Measurements from ENCODE around the gene CACNA1I.

CACNA1I gene

DNA sequence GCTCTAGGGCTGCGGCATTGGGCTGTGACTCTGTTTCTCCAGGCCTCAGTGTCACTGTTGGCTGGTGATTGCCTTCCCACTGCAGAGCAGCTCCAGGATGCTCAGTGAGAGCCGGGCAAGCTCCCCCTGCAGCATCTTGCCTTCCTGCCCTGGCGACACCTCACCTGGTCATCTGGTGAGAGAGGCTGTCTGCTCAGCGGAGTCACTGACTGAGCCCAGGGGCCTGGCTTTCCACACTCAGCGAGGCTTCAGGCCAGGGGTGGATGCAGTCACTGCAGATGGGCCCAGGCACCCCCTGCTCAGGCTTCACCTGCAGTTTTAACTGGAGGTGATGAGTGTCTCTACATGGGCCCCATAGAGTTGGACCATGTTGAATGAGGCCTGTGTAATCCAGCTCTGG is 136.8 kb downstream of the CACNA1I start:
- DNase-seq (ENCODE audit: extremely low spot score, insufficient read length, low read depth) (no peak), FAIRE-seq (no peak)

DNA sequence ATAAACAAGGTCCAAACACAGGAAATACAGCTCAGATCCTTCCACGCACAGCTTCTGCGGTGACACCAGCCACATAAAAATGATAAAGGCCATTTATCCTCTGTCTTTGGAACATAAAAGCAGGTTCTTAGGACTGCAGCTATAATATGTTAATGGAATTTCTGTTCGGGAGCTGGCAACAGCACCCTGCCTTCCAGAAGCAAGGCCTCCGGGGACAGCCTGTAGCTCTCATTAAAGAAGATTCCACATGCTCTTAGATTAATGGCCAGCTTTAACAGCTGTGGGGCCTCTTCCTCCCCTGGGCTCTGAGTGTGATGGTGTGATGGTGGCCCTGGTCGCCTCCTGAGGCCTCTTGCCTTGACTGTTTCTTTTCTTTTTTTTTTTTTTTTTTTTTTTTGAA is 137.3 kb downstream of the CACNA1I start:
- DNase-seq (ENCODE audit: extremely low spot score, insufficient read length, low read depth) (no peak), FAIRE-seq (no peak)

DNA sequence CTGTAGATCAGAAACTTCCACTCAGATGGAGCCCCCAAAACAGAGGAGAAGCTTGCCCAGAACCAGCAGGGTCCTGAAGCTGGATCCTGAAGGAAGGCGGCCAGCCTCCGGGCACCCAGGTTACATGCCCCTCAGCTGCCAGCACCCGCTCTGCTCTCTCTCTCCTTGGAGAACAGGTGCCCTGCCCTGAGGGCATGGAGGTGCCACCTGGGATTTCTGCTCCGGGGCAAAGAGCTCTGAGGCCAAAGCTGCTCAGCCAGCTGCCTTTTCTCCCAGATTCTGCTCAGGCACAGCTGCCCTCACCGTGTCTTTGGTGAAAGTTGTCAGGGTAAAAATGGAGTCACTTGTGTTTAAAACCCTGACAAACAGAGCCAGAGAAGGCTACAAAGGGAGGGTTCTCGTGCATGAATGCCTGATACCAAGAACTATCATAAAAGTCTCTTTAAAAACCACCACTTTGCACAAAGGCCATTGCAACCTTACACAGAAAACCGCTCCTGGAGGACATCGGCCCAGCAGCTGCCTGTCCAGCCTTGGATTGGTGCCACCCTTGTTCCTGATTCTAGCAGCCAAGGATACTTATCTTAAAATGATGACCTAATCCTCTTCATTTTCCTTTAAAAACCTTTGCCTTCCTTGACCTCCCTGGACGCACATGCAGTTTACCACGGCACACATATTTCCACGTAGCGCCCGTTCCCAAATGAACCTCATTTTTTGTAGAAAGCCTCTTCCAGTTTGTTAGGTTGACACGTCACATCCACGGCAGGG is 140.0 kb downstream of the CACNA1I start:
- no peak for DNase-seq (ENCODE audit: extremely low spot score, insufficient read length, low read depth)
- no peak for FAIRE-seq

DNA sequence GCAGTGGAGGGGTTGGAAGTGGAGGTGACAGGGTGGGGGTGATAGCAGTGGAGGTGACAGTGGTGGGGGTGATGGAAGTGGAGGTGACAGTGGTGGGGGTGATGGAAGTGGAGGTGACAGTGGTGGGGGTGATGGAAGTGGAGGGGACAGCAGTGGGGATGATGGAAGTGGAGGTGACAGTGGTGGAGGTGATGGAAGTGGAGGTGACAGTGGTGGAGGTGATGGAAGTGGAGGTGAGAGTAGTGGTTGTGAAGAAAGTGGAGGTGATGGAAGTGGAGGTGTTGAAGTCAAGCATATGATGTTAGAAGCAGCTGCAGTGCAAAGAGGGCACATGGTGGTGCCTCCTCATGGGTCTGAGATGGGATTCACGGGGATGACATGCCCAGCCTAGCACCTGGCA is 141.5 kb downstream of the CACNA1I start:
- DNase-seq (ENCODE audit: extremely low spot score, insufficient read length, low read depth) = no peak
- FAIRE-seq = no peak

DNA sequence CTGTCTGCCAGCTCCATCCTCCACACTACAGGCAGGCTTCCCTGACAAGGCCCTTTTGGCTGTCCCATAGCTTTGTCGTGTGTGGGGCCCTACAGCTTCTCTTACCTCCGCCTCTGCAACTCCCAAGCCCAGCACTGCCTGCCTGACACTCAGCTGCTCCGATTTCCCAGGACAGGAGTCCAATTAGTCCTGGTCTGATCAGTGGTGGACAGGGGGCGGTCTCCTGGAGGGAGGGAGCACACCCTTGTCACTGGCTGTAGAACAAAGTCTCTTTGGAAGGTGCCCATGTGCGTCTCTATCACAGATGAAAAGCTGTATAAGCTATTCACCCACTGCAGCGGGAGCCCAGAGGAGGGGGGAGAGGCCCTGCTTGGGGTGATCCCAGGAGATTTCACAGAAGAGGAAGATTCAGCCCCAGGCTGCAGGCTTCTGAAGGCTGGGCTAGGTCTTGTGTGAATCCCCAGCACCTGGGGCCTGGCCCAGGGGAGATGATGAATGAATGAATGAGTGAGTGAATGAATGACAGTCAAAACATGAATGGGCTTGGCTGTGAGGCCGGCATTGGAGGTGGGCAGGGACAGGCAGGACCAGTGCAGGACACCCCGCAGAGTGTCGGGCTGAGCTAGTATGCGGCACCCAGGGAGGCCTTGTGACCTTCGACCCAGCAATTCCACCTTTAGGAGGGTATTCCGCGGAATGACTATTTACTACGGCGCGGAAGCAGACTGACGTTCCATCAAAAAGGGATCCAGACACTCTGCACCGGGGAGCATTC is 142.4 kb downstream of the CACNA1I start:
- DNase-seq (ENCODE audit: extremely low spot score, insufficient read length, low read depth) (no peak), FAIRE-seq (no peak)

DNA sequence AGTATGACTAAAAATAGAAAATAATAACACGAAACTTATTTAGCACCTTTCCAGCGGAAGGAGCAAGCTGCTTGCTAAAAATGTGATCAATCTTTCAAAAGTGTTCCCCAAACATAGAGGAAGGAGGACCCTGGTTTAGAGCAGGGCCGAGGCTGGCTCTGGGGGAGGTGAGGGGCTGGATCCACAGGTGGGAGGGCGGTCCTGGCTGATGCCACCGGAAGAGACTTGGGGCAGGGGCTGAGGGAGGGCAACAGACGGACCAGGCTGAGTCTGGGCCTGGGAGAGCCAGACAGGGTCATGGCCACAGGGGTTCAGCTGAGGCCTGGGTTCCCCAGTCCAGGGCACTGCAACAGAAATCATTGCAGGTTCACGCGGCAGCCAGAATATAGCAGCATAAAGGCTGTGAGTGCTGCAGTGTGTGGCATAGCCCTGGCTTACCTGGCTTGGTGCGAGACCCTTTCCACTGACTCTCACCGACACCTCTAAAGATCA is 143.3 kb downstream of the CACNA1I start:
- no peak for DNase-seq (ENCODE audit: extremely low spot score, insufficient read length, low read depth)
- FAIRE-seq = no peak

DNA sequence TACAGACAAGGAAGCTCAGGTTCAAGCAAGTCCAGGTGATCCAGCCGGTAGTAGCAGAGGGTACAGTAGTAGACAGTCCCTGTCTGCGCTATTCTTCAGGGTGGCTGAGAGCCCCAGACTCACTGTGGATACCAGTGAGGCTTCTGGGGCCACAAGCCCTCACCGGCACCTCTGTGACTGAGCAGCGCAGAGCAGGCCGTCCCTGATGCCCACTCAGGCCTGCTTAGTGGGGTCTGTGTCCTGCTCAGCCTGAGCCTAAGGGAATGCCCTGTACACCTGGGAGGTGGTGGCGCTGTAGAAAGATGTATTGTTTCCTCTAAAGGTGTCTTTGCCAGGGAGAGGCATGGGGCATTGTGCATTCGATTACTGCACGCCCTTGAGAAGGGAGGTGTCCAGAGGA is 143.8 kb downstream of the CACNA1I start:
- no peak for FAIRE-seq
- DNase-seq (ENCODE audit: extremely low spot score, insufficient read length, low read depth) = no peak

DNA sequence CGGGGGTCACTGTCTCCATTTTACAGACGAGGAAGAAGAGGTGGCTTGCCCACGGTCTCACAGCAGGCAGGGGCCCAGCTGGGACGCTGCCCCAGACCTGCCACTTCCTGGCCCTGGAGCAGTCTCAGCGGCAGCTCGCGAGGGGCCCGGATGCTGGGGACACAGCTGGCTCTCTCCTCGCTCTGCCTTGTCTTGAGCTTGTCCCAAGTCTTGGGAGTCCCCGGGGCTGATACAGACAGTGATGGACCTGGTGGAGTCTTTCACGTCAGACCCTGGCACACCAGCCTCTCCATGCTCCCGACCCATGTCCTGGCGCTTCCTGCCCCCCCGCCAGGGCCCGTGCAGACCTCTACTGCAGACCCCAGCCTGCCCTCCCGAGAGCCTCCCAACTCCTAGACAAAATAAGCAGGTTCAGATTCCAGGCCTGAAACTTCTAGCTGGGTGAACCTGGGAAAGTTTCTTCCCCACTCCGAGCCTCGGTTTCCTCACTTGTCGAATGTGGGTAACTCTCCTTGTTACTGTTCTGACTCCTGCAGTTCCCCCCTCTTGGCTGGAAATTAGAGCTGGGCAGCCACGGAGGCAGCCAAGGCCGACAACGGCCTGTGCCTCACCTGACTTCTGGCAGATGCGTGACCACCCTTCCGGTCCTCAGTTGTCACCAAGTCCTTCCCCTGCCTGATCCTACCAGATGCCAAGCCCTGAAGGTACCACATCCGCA is 145.4 kb downstream of the CACNA1I start:
- DNase-seq (ENCODE audit: extremely low spot score, insufficient read length, low read depth) (no peak), FAIRE-seq (no peak)

DNA sequence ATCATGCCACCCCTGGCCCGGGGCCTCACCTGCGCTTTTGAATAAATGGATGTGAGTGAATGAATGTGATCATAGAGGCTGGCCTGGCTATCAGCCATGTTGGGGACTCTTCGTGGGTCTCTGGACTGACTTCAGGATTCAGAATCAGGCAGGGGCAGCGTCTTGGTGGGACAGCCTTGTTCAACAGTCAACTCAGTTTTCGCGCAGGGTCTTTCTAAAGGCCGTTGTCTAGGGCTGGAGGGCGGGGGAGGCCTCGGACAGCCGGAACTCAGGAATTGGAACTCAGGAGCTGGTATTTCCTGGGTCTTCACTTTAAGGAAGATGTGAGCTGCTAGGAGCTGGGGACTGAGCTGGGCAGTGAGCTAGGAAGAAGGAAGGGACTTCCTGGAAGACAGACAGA is 146.0 kb downstream of the CACNA1I start:
- DNase-seq (ENCODE audit: extremely low spot score, insufficient read length, low read depth) (no peak), FAIRE-seq (no peak)

DNA sequence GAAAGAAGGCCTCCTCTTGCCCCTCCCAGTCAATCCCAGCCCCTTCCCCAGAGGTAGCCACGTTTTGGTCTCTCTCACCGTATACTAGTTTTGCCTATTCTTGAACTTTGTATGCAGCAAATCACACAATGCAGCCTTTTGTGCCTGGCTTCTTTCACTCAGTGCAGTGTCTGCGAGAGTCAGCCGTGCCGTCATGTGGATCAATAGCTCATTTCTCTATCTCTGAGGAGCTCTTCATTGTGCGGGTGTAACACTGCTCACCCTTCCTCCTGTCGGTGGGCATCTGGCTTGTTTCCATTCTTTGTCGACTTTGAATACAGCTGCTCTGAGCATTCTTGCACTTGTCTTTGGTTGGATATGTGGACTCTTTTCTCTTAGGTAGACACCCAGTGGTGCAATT is 146.5 kb downstream of the CACNA1I start:
- FAIRE-seq = no peak
- no peak for DNase-seq (ENCODE audit: extremely low spot score, insufficient read length, low read depth)

DNA sequence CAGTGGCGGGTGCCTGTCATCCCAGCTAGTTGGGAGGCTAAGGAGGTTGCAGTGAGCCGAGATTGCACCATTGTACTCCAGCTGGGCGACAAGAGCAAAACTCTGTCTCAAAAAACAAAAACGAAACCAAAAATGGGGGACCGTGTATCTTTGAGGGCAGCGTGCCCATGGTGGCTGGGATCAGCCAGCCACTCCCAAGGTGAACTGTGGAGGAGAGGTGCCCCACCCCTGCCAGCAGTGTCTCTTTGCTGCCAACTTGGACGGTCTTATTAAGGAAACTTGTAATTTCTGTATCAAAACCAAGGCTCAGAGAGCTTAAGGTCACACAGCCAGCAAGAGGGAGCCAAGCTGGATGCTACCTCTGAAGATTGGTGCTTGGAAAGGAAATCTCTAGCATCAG is 147.7 kb downstream of the CACNA1I start:
- DNase-seq (ENCODE audit: extremely low spot score, insufficient read length, low read depth) (no peak), FAIRE-seq (no peak)

DNA sequence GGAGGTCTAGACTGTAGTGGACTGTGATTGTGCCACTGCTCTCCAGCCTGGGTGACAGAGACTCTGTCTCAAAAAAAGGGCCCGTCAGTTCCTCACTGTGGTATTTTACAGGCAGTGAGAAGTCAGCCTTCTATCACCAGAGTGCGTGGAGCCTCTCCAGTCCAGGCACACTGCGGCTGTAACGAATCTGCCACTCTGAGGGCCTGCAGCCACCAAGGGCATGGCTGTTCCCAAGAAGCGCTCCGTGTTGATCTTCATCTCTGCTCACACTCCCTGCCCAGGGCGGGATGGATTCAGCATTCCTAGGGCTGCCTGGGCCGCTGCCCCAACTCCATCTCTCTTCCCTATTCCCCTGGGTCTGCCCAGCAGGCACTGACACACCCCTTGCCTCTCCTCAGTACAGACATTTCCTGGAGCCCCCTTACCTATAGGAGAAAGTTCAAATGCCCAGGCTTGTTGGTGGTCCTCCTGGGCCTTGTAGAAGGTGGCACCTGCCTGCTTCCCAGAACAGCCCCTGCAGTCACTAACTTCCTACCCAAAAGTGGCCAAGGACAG is 148.4 kb downstream of the CACNA1I start:
- no peak for FAIRE-seq
- no peak for DNase-seq (ENCODE audit: extremely low spot score, insufficient read length, low read depth)

DNA sequence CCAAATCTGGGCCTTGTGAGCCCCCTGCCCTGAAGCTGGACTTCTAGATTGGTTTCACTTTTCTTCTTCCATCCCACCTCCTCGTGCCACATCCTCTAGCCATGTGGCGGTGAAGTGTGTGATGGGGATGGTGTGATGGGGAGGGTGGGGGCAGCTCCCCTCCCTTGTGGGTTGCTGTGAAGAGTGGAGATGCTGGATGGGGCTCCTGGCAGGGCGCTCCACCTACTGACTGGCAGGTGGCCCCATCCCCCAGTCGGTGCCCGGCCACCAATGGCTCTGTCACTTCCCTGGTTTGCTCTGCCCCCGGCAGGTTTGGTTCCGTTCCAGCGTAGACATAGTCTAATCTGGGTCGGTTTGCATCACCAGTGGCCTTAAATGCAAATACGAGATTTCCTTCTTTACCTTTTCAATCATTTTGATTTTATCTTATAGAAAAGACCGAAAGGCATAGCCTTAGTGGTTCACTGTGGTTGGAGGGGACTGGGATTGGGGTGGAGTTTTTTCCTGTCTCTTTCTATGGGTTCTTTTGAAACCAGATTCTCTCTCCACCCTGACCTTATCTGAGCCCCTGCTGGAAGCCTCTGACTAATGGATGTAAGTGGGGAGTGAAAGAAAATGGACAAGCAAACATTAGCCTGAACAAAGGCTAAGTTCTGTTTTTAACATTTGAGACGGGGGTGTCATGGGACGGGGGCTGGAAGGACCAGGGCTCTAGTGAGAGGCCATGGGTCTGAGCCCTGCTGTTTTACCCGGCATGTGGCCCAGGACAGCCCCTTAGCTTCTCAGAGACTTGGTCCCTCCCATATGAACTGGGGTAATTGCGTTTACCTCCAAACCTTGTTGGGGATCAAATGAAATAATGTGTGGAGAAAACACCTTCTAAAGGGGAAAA is 149.3 kb downstream of the CACNA1I start:
- no peak for DNase-seq (ENCODE audit: extremely low spot score, insufficient read length, low read depth)

DNA sequence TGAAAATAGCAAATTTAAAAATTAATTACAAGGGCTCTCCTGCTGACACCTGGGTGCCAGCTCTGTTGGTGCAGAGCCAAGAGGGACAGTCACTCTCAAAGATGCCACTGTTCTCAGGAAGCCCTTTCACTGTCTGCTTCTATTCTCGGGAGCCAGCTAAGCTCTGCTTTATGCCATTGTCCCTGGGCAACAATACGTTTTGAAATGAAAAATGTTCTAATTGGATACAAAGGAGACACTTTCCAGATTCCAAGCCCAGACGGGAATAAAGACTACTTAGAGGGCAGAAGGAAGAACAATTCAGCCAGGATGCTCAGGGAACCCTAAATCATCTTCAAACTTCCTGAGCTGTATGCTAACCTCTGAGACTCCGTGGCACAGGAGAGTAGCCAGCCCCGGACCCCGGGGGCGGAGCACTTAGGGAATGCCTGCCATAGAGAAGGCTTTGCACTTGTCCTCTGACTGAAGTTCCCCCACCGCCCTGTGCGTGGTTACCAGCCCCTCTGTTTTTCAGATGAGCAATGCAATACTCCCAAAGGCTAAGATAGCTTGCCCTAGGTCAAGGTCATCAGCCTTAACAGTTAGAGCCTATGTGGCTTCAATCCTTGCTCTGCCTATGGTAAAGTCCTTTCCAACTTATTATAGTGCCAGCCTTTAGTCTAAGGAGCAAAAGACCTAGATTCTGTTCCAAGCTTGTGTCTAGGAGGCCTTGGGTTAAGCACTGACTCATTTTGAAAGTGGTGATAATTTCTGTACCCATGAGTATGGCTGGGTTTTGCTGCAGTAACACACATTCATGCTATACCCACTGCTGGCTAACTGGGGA is 150.9 kb downstream of the CACNA1I start:
- FAIRE-seq (no peak), DNase-seq (ENCODE audit: extremely low spot score, insufficient read length, low read depth) (no peak)

More for the DNA sequence above, 149.3 kb downstream of the CACNA1I start:
- no peak for FAIRE-seq

DNA sequence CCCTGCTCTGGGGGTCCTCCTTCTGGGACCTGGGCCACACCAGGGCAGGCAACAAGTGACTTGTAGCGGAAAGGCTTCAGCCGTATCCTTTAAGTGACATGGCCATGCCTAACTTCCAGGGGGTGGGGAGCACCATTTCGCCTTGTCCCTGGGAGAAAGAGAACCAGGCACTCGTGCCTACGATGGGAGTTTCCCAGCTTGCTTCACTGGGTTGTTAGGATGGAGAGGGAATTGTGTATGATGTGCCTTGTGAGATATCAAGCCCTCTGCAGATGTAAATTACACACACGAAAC is 151.4 kb downstream of the CACNA1I start:
- no peak for FAIRE-seq
- DNase-seq (ENCODE audit: extremely low spot score, insufficient read length, low read depth) = no peak

DNA sequence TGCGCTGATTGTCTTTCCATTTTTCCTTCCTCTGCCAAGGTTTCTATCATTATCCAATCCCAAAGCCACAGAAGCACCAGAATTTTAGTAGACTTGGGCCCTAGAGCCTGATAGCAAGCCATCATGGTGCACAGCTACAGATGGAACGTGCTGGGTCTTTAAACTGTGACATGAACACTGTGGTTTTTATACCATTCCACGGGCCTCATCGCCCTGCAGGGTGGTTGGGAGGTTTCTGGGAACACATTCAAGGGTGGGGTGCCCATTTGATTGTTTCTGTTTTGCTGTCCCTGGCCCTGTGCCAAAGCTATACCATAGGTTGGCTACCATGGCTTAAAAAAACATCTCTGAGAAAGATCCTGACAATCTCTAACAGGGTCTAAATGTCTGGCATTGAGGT is 151.9 kb downstream of the CACNA1I start:
- DNase-seq (ENCODE audit: extremely low spot score, insufficient read length, low read depth) (no peak), FAIRE-seq (no peak)

DNA sequence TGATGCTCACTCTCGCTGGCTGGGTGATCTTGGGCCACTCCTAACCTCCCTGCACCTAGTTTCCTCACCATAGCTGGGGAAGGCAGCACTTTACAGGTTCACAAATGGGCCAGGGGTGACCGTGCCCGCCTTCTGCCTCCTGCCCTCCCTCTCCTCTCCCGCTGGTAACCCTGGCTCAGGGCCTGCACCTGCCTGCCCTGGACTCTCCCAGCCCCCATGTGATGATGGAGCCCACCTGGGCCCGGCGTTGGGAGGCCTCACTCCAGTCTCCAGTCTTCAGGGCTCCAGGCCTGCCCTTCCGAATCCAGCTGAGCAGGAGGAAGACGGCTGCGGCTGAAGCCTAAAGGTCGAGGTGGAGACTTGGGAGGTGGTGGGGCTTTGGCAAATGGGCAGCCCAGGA is 152.9 kb downstream of the CACNA1I start:
- DNase-seq (ENCODE audit: extremely low spot score, insufficient read length, low read depth) (no peak), FAIRE-seq (no peak)

DNA sequence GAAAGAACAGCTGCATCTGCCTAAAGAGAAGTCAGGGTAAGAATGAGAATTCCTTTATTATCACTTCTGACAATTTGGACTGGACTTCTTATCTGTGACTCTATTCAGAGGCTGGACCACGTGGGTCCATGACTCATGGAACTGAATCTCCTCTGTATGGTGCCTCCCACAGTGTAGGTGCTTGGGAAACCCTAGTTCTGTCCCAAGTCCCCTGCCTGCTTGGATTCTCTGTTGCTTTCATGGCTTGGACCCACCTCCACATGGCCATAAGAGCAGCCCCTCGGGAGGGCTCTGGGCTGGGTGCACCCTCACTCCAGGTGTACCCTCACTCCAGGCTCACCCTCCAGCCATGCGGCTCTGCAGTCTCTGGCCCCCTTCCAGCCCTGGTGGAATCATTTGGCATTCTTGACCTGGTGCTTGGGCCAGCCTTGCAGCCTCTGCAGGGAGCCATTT is 153.4 kb downstream of the CACNA1I start:
- DNase-seq (ENCODE audit: extremely low spot score, insufficient read length, low read depth) = no peak
- FAIRE-seq = no peak

DNA sequence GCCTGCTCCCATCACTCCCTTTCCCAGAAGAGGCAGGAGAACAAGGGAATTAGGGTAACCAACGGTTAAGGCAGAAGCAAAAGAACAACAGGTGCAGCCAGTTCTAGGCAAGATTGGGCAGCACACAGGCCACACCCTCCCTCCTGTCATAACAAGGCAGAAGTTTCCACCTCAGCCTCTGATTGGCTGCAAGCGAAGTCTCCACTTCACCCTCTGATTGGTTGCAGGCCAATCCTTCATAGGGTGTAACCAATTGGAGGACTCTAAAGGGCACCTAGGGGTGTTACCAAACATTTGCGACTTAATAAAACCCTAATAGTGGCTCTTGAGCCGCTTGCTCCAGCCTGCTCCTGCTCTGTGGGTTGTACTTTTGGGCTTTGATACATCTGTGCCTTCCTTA is 153.8 kb downstream of the CACNA1I start:
- FAIRE-seq (no peak), DNase-seq (ENCODE audit: extremely low spot score, insufficient read length, low read depth) (no peak)

All from GM18507 (cell line).